Measurements from ENCODE around the gene XXYLT1. TPM values are rescaled to one million over a fixed set of nuclear protein-coding genes. Genes with fewer than 3 reads are reported as not detected.

The XXYLT1 gene
- total and polyA plus RNA-seq, 9 of the 15 experiments (the other 6 are each of a cell fraction or from before 2014, with no cell fraction given) = 1.9 to 18.9 (median 15.0) TPM

- TF ChIP-seq ETV1 (tag; conservative IDR thresholded peaks at IDR 0.05; ENCODE audit: low read depth) = peak; percentile 25; the same call in 1 of the 2 replicates
- no peak for TF ChIP-seq CLOCK (CRISPR knock-in tag; IDR thresholded peaks at IDR 0.05; ENCODE audit: borderline replicate concordance)
- TF ChIP-seq NR3C1 (CRISPR knock-in tag; IDR thresholded peaks at IDR 0.05) = no peak
- TF ChIP-seq ZNF707 (CRISPR knock-in tag; conservative IDR thresholded peaks at IDR 0.05) = no peak
- TF ChIP-seq RBM39 (optimal IDR thresholded peaks at IDR 0.05; ENCODE audit: low read depth, low read length) = no peak
- no peak for TF ChIP-seq AFF4 (CRISPR knock-in tag; IDR thresholded peaks at IDR 0.05)
- no peak for TF ChIP-seq ELK1 (CRISPR knock-in tag; IDR thresholded peaks at IDR 0.05)
- peak; percentile 55 for TF ChIP-seq ATF7 (IDR thresholded peaks at IDR 0.05)
- peak; percentile 96 for TF ChIP-seq ESRRA (IDR thresholded peaks at IDR 0.05; ENCODE audit: borderline replicate concordance, low read depth)
- TF ChIP-seq NCOR1 (IDR thresholded peaks at IDR 0.05) = no peak
- TF ChIP-seq SMAD4 (CRISPR knock-in tag; conservative IDR thresholded peaks at IDR 0.05) = no peak
- TF ChIP-seq SMARCA4 (IDR thresholded peaks at IDR 0.05) = no peak
- TF ChIP-seq ZNF146 (CRISPR knock-in tag; IDR thresholded peaks at IDR 0.05; ENCODE audit: unreplicated experiment) = no peak
- TF ChIP-seq POLR2H (tag; IDR thresholded peaks at IDR 0.05; ENCODE audit: low read depth) = no peak
- no peak for TF ChIP-seq RBM25 (IDR thresholded peaks at IDR 0.05; ENCODE audit: low read depth, low read length, severe bottlenecking)
- TF ChIP-seq ASH1L (IDR thresholded peaks at IDR 0.05; ENCODE audit: borderline replicate concordance, low read depth, partially characterized antibody) = no peak
- TF ChIP-seq ZNF589 (CRISPR knock-in tag; IDR thresholded peaks at IDR 0.05; ENCODE audit: low read depth) = 0 out of 2 replicates have a peak, but pooled peaks have one; percentile 27
- no peak for TF ChIP-seq ZNF584 (CRISPR knock-in tag; IDR thresholded peaks at IDR 0.05; ENCODE audit: low read depth)
- TF ChIP-seq CAMTA2 (CRISPR knock-in tag; conservative IDR thresholded peaks at IDR 0.05) = no peak
- TF ChIP-seq RHOXF2B (CRISPR knock-in tag; conservative IDR thresholded peaks at IDR 0.05) = no peak
- no peak for TF ChIP-seq YY1 (IDR thresholded peaks at IDR 0.05; ENCODE audit: borderline replicate concordance in 1 of 3, control insufficient read depth in 1 of 3, extremely low read depth in 1 of 3, insufficient read depth in 3 of 3, insufficient read length in 1 of 3, insufficient replicate concordance in 2 of 3, low read depth in 1 of 3, low read length in 2 of 3)
These were observed 241.9 kb downstream of the XXYLT1 start (continued) for GRCh38 chr3:195028877-195029606.

Measured in K562 (cell line).